AG09319 (cell line): ENCODE results near the gene PTPRD.

Experiments
- DNase-seq: peaks from one replicate; pipeline ENCODE4 v3.0.0-alpha.2; 2010; ENCODE audit warnings: low read depth; ENCODE audit errors: extremely low read depth
- CTCF ChIP-seq: IDR thresholded peaks from 2 replicates; pipeline ENCODE4 v1.5.1; 2011; ENCODE audit warnings: low read depth, mild to moderate bottlenecking, inconsistent platforms, low read length, moderate library complexity

The PTPRD gene

GRCh38 chr9:9998491-9999287 is 614.1 kb downstream of the PTPRD start:
- no peak for DNase-seq
- no peak for TF ChIP-seq CTCF

GRCh38 chr9:9997585-9997984 is 615.2 kb downstream of the PTPRD start:
- DNase-seq, result no peak
- no peak for TF ChIP-seq CTCF

GRCh38 chr9:9996259-9996658 is 616.5 kb downstream of the PTPRD start:
- no peak for TF ChIP-seq CTCF
- DNase-seq, result no peak

- DNase-seq, result no peak
- TF ChIP-seq CTCF, result no peak
Observed at GRCh38 chr9:9992936-9993335, 619.9 kb downstream of the PTPRD start.

GRCh38 chr9:9973062-9973461 is 639.7 kb downstream of the PTPRD start:
- DNase-seq, result no peak
- no peak for TF ChIP-seq CTCF

GRCh38 chr9:9970514-9970913 is 642.3 kb downstream of the PTPRD start:
- TF ChIP-seq CTCF, result no peak
- DNase-seq, result no peak

GRCh38 chr9:9963841-9964240 is 649.0 kb downstream of the PTPRD start:
- TF ChIP-seq CTCF, result no peak
- no peak for DNase-seq
